ENCODE results near the gene GPR62.

Gene GPR62

DNA sequence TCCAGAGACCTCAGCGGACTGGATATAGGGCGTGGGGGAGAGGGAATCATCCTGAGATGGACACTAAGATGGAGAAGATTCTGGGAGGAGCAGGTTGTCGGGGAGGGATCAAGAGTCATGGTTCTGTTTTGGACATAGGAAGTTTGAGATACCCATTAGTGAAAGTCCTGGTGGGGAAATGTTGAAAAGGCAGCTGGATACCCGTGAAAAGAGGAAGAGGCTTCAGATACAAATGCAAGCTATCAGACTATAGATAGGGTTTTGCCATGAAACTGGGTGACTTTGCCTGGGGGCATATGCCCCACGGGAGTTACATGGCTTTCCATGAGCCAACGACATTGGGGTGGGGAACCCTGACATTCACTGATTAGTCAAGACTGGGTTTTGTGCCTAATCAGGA is 1.1 kb upstream of the GPR62 start:
- H3K4me1 ChIP-seq (ENCODE audit: control insufficient read depth, insufficient read depth, low read length), result no peaks in the 10 kb centered on the region
- H3K9ac ChIP-seq (ENCODE audit: low read length), result no peak overlapping the region
- peaks cover 2% of the 10 kb centered on the region for H3K27me3 ChIP-seq (ENCODE audit: control insufficient read depth, insufficient read depth, low read length)
- no peak overlapping the region for H3K27ac ChIP-seq (ENCODE audit: low read depth, low read length)
- no peaks in the 10 kb centered on the region for H3K36me3 ChIP-seq (ENCODE audit: control insufficient read depth, insufficient read depth, low read length)
- H3K4me3 ChIP-seq (ENCODE audit: low read length), result no peak overlapping the region

GRCh38 chr3:51954713-51955112 is 468 bp upstream of the GPR62 start:
- no peak overlapping the region for H3K4me3 ChIP-seq (ENCODE audit: low read length)
- H3K9ac ChIP-seq (ENCODE audit: low read length), result no peak overlapping the region
- peaks cover 2% of the 10 kb centered on the region for H3K27me3 ChIP-seq (ENCODE audit: control insufficient read depth, insufficient read depth, low read length)

DNA sequence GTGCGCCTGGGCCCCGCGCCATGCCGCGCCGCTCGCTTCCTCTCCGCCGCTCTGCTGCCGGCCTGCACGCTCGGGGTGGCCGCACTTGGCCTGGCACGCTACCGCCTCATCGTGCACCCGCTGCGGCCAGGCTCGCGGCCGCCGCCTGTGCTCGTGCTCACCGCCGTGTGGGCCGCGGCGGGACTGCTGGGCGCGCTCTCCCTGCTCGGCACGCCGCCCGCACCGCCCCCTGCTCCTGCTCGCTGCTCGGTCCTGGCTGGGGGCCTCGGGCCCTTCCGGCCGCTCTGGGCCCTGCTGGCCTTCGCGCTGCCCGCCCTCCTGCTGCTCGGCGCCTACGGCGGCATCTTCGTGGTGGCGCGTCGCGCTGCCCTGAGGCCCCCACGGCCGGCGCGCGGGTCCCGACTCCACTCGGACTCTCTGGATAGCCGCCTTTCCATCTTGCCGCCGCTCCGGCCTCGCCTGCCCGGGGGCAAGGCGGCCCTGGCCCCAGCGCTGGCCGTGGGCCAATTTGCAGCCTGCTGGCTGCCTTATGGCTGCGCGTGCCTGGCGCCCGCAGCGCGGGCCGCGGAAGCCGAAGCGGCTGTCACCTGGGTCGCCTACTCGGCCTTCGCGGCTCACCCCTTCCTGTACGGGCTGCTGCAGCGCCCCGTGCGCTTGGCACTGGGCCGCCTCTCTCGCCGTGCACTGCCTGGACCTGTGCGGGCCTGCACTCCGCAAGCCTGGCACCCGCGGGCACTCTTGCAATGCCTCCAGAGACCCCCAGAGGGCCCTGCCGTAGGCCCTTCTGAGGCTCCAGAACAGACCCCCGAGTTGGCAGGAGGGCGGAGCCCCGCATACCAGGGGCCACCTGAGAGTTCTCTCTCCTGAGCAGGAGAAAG is 951 bp downstream of the GPR62 start:
- no peak overlapping the region for H3K9ac ChIP-seq (ENCODE audit: low read length)
- H3K4me3 ChIP-seq (ENCODE audit: low read length), result peak overlapping the region; percentile 59
- H3K36me3 ChIP-seq (ENCODE audit: control insufficient read depth, insufficient read depth, low read length), result peaks cover 2% of the 10 kb centered on the region
- H3K27me3 ChIP-seq (ENCODE audit: control insufficient read depth, insufficient read depth, low read length), result peaks cover 2% of the 10 kb centered on the region
- peak overlapping the region; percentile 35 for H3K27ac ChIP-seq (ENCODE audit: low read depth, low read length)
- H3K4me1 ChIP-seq (ENCODE audit: control insufficient read depth, insufficient read depth, low read length), result no peaks in the 10 kb centered on the region

More at GRCh38 chr3:51954713-51955112, 468 bp upstream of the GPR62 start:
- Histone ChIP-seq H3K27ac (ENCODE audit: low read depth, low read length) (no peak overlapping the region), H3K4me1 (ENCODE audit: control insufficient read depth, insufficient read depth, low read length) (no peaks in the 10 kb centered on the region), H3K36me3 (ENCODE audit: control insufficient read depth, insufficient read depth, low read length) (no peaks in the 10 kb centered on the region)

- H3K9ac ChIP-seq (ENCODE audit: low read length), result no peak overlapping the region
- peaks cover 2% of the 10 kb centered on the region for H3K27me3 ChIP-seq (ENCODE audit: control insufficient read depth, insufficient read depth, low read length)
- no peak overlapping the region for H3K4me3 ChIP-seq (ENCODE audit: low read length)
- H3K27ac ChIP-seq (ENCODE audit: low read depth, low read length), result no peak overlapping the region
- H3K4me1 ChIP-seq (ENCODE audit: control insufficient read depth, insufficient read depth, low read length), result no peaks in the 10 kb centered on the region
- peaks cover 2% of the 10 kb centered on the region for H3K36me3 ChIP-seq (ENCODE audit: control insufficient read depth, insufficient read depth, low read length)
These were observed 2.5 kb downstream of the GPR62 start for GRCh38 chr3:51957520-51958205.

DNA sequence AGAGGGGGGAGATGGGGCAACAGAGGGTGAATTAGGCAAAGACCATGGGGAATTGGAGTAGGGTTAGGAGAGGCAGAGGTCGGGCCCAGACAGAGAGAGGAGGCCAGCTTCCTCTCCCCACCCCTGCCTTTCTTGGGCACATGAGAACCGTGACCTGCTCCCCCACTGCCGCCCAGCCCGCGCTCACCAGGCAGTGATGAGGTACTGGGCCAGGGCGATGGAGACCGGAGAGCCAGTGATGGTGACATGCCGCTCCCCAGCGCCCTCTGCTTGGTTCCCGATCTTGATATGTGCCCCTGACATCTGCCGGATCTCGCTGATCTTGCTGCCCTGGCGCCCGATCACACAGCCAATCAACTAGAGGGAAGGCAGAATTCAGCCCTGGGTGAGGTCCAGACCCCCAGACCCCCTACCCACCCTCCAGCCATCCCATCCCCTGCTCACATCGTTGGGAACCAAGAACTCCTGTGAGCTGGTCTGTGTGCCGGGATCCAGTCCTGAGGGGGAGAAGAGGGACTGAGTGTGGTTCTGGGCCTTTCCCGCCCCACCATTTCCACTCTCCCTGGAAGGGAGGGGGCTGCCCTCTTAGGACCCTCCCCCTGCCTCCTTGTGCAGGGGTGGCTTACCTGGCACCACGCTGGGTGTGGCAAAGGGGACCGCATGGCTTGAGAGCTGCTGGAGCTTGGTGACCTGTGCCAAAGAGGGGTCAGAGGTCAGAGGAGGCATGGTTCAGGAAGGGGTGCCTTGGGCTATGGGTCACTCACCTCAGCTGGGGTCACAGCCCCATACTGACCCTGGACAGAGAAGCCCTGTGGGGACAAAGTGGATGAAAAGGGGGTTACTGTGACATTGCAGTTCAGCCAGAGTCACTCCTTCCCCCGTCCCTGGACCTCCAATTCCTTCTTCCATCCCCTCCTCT is 3.7 kb downstream of the GPR62 start:
- peaks cover 2% of the 10 kb centered on the region for H3K27me3 ChIP-seq (ENCODE audit: control insufficient read depth, insufficient read depth, low read length)
- peaks cover 2% of the 10 kb centered on the region for H3K36me3 ChIP-seq (ENCODE audit: control insufficient read depth, insufficient read depth, low read length)
- no peaks in the 10 kb centered on the region for H3K4me1 ChIP-seq (ENCODE audit: control insufficient read depth, insufficient read depth, low read length)
- H3K4me3 ChIP-seq (ENCODE audit: low read length), result no peak overlapping the region
- no peak overlapping the region for H3K9ac ChIP-seq (ENCODE audit: low read length)
- no peak overlapping the region for H3K27ac ChIP-seq (ENCODE audit: low read depth, low read length)

- no peak overlapping the region for H3K9ac ChIP-seq (ENCODE audit: low read length)
- H3K27ac ChIP-seq (ENCODE audit: low read depth, low read length), result no peak overlapping the region
- H3K27me3 ChIP-seq (ENCODE audit: control insufficient read depth, insufficient read depth, low read length), result peaks cover 2% of the 10 kb centered on the region
- H3K36me3 ChIP-seq (ENCODE audit: control insufficient read depth, insufficient read depth, low read length), result peaks cover 2% of the 10 kb centered on the region
- no peak overlapping the region for H3K4me3 ChIP-seq (ENCODE audit: low read length)
- no peaks in the 10 kb centered on the region for H3K4me1 ChIP-seq (ENCODE audit: control insufficient read depth, insufficient read depth, low read length)
These were observed 4.5 kb downstream of the GPR62 start for GRCh38 chr3:51959651-51960050.

DNA sequence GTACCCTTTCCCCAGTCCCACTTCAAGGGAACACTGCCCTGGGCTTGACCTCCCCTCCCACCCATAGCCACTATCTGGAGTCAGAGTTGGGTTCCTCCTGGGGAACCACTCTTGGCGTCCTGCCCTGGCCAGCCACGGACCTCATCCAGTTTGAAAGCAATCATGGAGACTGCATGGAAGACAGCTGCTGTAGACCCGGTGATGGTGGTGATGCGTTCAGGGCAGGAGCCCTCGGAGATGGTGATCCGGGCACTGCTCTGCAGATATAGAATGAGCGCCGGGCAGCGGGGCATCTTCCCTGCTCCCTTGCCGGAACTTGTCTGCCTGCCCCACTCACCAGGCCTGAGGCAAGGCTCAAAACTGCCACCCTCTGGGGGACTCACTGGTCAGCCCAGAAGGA is 5.2 kb downstream of the GPR62 start:
- Histone ChIP-seq H3K9ac (ENCODE audit: low read length) (no peak overlapping the region), H3K27ac (ENCODE audit: low read depth, low read length) (no peak overlapping the region), H3K4me3 (ENCODE audit: low read length) (no peak overlapping the region), H3K27me3 (ENCODE audit: control insufficient read depth, insufficient read depth, low read length) (peaks cover 2% of the 10 kb centered on the region), H3K36me3 (ENCODE audit: control insufficient read depth, insufficient read depth, low read length) (peaks cover 2% of the 10 kb centered on the region), H3K4me1 (ENCODE audit: control insufficient read depth, insufficient read depth, low read length) (no peaks in the 10 kb centered on the region)

GRCh38 chr3:51961011-51961410 is 5.8 kb downstream of the GPR62 start:
- Histone ChIP-seq H3K27me3 (ENCODE audit: control insufficient read depth, insufficient read depth, low read length) (peaks cover 2% of the 10 kb centered on the region), H3K9ac (ENCODE audit: low read length) (no peak overlapping the region), H3K4me1 (ENCODE audit: control insufficient read depth, insufficient read depth, low read length) (peaks cover under 1% of the 10 kb centered on the region), H3K27ac (ENCODE audit: low read depth, low read length) (no peak overlapping the region), H3K36me3 (ENCODE audit: control insufficient read depth, insufficient read depth, low read length) (peaks cover 2% of the 10 kb centered on the region), H3K4me3 (ENCODE audit: low read length) (no peak overlapping the region)

- Histone ChIP-seq H3K4me3 (ENCODE audit: low read length) (no peak overlapping the region), H3K27ac (ENCODE audit: low read depth, low read length) (no peak overlapping the region), H3K9ac (ENCODE audit: low read length) (no peak overlapping the region), H3K36me3 (ENCODE audit: control insufficient read depth, insufficient read depth, low read length) (peaks cover 2% of the 10 kb centered on the region), H3K4me1 (ENCODE audit: control insufficient read depth, insufficient read depth, low read length) (peaks cover 2% of the 10 kb centered on the region), H3K27me3 (ENCODE audit: control insufficient read depth, insufficient read depth, low read length) (peaks cover 2% of the 10 kb centered on the region)
These were observed 6.7 kb downstream of the GPR62 start for GRCh38 chr3:51961602-51962569.

- peaks cover 2% of the 10 kb centered on the region for H3K4me1 ChIP-seq (ENCODE audit: control insufficient read depth, insufficient read depth, low read length)
- no peaks in the 10 kb centered on the region for H3K27me3 ChIP-seq (ENCODE audit: control insufficient read depth, insufficient read depth, low read length)
- H3K36me3 ChIP-seq (ENCODE audit: control insufficient read depth, insufficient read depth, low read length), result peaks cover 2% of the 10 kb centered on the region
- H3K9ac ChIP-seq (ENCODE audit: low read length), result no peak overlapping the region
- H3K4me3 ChIP-seq (ENCODE audit: low read length), result no peak overlapping the region
- H3K27ac ChIP-seq (ENCODE audit: low read depth, low read length), result no peak overlapping the region
These were observed 7.8 kb downstream of the GPR62 start for GRCh38 chr3:51962854-51963530.

DNA sequence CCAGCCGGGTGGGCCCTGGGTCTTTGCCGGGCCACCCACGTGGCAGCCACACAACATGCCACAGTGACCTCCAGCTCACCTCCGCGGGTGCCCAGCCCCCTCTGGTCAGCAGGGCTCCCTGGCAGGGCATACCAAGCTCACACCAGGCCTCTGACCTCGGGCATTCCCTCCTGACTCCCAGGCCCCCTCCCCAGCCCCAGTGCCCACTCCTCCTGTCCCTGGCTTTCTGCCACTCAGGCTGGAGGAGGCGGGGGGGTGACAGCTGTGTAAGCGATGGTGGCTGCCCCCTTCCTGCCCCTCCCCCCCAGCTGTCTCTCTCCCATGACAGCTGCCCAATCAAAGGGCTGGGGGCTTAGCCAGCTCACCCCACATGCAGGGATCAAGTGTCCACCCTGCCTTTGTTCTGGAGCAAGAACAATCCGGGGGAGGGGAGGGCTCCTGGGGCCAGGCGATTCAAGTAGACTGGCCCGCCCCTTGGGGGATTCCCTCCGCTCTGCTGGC is 8.8 kb downstream of the GPR62 start:
- Histone ChIP-seq H3K27me3 (ENCODE audit: control insufficient read depth, insufficient read depth, low read length) (no peaks in the 10 kb centered on the region), H3K9ac (ENCODE audit: low read length) (no peak overlapping the region), H3K36me3 (ENCODE audit: control insufficient read depth, insufficient read depth, low read length) (peaks cover 2% of the 10 kb centered on the region), H3K27ac (ENCODE audit: low read depth, low read length) (no peak overlapping the region), H3K4me3 (ENCODE audit: low read length) (no peak overlapping the region), H3K4me1 (ENCODE audit: control insufficient read depth, insufficient read depth, low read length) (peaks cover 2% of the 10 kb centered on the region)
